ENCODE results near the gene MMEL1.
A peak's percentile ranks its signal among the peaks of the same experiment; 100 is the strongest.
"Not testable (repeated sequence)": the region's sequence is repeated elsewhere in the genome, so short reads cannot be mapped to it uniquely, and the experiment has no call there.

Gene MMEL1

GRCh38 chr1:2588661-2589430 lies 44.0 kb downstream of the MMEL1 start:
- DNase-seq: no peak

GRCh38 chr1:2587860-2588571 lies 44.8 kb downstream of the MMEL1 start:
- DNase-seq: no peak

GRCh38 chr1:2587071-2587859 lies 45.6 kb downstream of the MMEL1 start:
- DNase-seq: peak; percentile 52

GRCh38 chr1:2586154-2587070 lies 46.4 kb downstream of the MMEL1 start, which contains the start of gene PRXL2B:
PRXL2B (plus strand) TSS chr1:2586777; CDS start chr1:2586886, 109 bp downstream.
- peak; percentile 93 for DNase-seq

GRCh38 chr1:2585318-2586092 lies 47.3 kb downstream of the MMEL1 start:
- peak; percentile 20 for DNase-seq

- DNase-seq: no peak
These were observed 48.0 kb downstream of the MMEL1 start for GRCh38 chr1:2584686-2585317.

- DNase-seq: peak; percentile 59
These were observed 48.9 kb downstream of the MMEL1 start for GRCh38 chr1:2583871-2584351.

- DNase-seq: no peak
These were observed 49.5 kb downstream of the MMEL1 start for GRCh38 chr1:2583331-2583791.

GRCh38 chr1:2582391-2582790 lies 50.4 kb downstream of the MMEL1 start:
- no peak for DNase-seq

GRCh38 chr1:2580691-2581090 lies 52.1 kb downstream of the MMEL1 start:
- DNase-seq: no peak

GRCh38 chr1:2578758-2579118 lies 54.1 kb downstream of the MMEL1 start:
- DNase-seq: no peak

GRCh38 chr1:2577565-2578075 lies 55.2 kb downstream of the MMEL1 start:
- DNase-seq: not testable (repeated sequence)

GRCh38 chr1:2575801-2576663 lies 56.8 kb downstream of the MMEL1 start:
- DNase-seq: no peak

GRCh38 chr1:2574350-2574749 lies 58.5 kb downstream of the MMEL1 start:
- DNase-seq: no peak

GRCh38 chr1:2573250-2573920 lies 59.4 kb downstream of the MMEL1 start:
- DNase-seq: no peak

GRCh38 chr1:2571348-2571747 lies 61.5 kb downstream of the MMEL1 start:
- no peak for DNase-seq

- no peak for DNase-seq
These were observed 62.5 kb downstream of the MMEL1 start for GRCh38 chr1:2570332-2570731.

- DNase-seq: not testable (repeated sequence)
These were observed 63.1 kb downstream of the MMEL1 start for GRCh38 chr1:2569703-2570102.

- no peak for DNase-seq
These were observed 63.8 kb downstream of the MMEL1 start for GRCh38 chr1:2569060-2569459.
